GM06990 (cell line): ENCODE measurements around the gene PTPN7.

ENCODE experiments used
- DNase-seq: peaks from one replicate; pipeline ENCODE4 v3.0.0-alpha.2; 2011; ENCODE audit not compliant: insufficient read length; ENCODE audit errors: extremely low read depth
- H3K27me3 ChIP-seq: replicated peaks from 2 replicates; pipeline ENCODE4 v1.6.0; 2011; ENCODE audit warnings: low read length; ENCODE audit not compliant: control insufficient read depth, insufficient read depth
- H3K36me3 ChIP-seq: 2 replicates; pipeline ENCODE4 v1.5.1; 2011; ENCODE audit warnings: low read length; ENCODE audit not compliant: control insufficient read depth, insufficient read depth
- H3K4me3 ChIP-seq: replicated peaks from 2 replicates; pipeline ENCODE4 v1.5.1; 2011; ENCODE audit warnings: low read depth, mild to moderate bottlenecking, control low read depth, low read length
- TF ChIP-seq, protein P1 (sequence below): IDR thresholded peaks from 2 replicates; pipeline ENCODE4 v1.5.1; 2011; ENCODE audit warnings: low read length, control low read depth, mild to moderate bottlenecking, inconsistent platforms; ENCODE audit not compliant: insufficient read depth, poor library complexity, severe bottlenecking

PTPN7 gene

DNA sequence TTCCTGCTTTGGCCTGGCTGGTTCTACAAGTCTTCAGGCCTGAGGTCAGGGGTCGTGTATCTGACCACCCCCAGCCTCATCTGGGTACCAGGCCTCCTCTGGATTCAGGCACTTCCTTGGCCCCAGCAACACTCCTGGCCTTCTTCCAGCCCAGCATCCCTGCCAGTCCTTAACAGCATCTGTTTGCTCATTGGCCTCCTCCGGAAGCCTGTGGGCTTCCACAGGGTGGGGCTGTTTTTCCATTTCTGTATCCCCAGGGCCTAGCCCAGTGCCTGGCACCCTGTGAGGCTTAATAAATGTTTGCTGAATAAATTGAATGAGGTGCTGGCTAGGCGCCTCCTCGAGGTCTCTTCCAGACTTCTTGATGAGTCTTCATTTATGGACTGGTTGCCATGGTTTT is 59.2 kb downstream of the PTPN7 start:
- no peak for DNase-seq
- Histone ChIP-seq H3K4me3 (no peak overlapping the region), H3K36me3 (no peaks in the 10 kb centered on the region), H3K27me3 (no peaks in the 10 kb centered on the region)
- TF ChIP-seq, protein P1, sequence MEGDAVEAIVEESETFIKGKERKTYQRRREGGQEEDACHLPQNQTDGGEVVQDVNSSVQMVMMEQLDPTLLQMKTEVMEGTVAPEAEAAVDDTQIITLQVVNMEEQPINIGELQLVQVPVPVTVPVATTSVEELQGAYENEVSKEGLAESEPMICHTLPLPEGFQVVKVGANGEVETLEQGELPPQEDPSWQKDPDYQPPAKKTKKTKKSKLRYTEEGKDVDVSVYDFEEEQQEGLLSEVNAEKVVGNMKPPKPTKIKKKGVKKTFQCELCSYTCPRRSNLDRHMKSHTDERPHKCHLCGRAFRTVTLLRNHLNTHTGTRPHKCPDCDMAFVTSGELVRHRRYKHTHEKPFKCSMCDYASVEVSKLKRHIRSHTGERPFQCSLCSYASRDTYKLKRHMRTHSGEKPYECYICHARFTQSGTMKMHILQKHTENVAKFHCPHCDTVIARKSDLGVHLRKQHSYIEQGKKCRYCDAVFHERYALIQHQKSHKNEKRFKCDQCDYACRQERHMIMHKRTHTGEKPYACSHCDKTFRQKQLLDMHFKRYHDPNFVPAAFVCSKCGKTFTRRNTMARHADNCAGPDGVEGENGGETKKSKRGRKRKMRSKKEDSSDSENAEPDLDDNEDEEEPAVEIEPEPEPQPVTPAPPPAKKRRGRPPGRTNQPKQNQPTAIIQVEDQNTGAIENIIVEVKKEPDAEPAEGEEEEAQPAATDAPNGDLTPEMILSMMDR = no peak
